ENCODE data around the gene MYCN. TPM values are rescaled to one million over a fixed set of nuclear protein-coding genes. Genes with fewer than 3 reads are reported as not detected.

MYCN gene
- polyA plus RNA-seq, 1 donor (not counting 4 experiments of a cell fraction or from before 2014, with no cell fraction given), result not detected

DNA sequence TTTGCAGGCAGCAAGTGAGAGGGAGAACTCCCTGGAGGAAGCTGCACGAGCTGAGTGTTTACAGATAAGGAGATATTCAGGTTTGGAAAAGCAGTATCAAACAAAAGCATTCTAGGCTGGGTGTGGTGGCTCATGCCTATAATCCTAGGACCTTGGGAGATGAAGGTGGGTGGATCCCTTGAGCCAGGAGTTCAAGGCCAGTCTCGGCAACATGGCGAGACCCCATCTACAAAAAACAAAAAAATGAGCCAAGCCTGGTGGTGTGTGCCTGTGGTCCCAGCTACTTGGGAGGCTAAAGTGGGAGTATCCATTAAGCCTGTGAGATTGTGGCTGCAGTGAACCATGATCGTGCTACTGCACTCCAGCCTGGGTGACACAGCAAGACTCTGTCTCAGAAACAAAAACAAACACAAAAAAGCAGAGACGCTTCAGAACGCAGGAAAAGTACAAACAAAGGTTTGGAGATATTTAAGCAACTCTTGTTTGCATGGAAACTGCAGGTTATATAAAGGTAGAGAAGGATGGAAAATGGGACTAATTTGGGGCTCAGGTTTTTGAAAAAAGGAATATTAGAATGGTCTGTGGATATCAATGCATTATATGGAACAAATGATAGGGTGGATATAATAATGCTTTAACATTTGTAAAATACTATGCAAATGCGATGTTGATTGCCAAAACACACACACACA lies 31.6 kb downstream of the MYCN start:
- Histone ChIP-seq H3K9ac (ENCODE audit: control insufficient read depth, extremely low read depth, insufficient read depth, low read length) (no peak overlapping the region), H3K36me3 (ENCODE audit: control insufficient read depth in 2 of 2, extremely low read depth in 1 of 2, insufficient read depth in 2 of 2, low read length in 2 of 2) (no peaks in the 10 kb centered on the region), H4K20me1 (ENCODE audit: control insufficient read depth, extremely low read depth, insufficient read depth, low read length) (no peaks in the 10 kb centered on the region), H3K27me3 (ENCODE audit: control insufficient read depth, extremely low read depth, insufficient read depth, low read length) (no peaks in the 10 kb centered on the region), H2AFZ (ENCODE audit: control insufficient read depth, low read length) (no peak overlapping the region), H3K4me3 (ENCODE audit: control insufficient read depth in 2 of 3, extremely low read depth in 1 of 3, insufficient read depth in 2 of 3, low read depth in 1 of 3, low read length in 3 of 3) (no peak overlapping the region), H3K27ac (ENCODE audit: control insufficient read depth, insufficient read depth, low read length) (no peak overlapping the region), H3K9me3 (ENCODE audit: control insufficient read depth, low read depth, low read length) (no peaks in the 10 kb centered on the region), H3K4me2 (ENCODE audit: control insufficient read depth, extremely low read depth, insufficient read depth, low read depth, low read length) (no peak overlapping the region), H3K4me1 (ENCODE audit: control insufficient read depth, extremely low read depth, insufficient read depth, low read length) (no peaks in the 10 kb centered on the region), H3K79me2 (ENCODE audit: control insufficient read depth, insufficient read depth, low read length) (no peaks in the 10 kb centered on the region), H3K9me1 (ENCODE audit: control insufficient read depth, extremely low read depth, insufficient read depth, low read length) (no peaks in the 10 kb centered on the region)
- DNase-seq (ENCODE audit: low read depth, low spot score) (no peak), FAIRE-seq (no peak)
- dilution Hi-C loops (cut with MboI; ENCODE audit: extremely low pct_ligation_motif_present, low sequenced_read_pairs), result no loop called here
- TF ChIP-seq EZH2 (IDR thresholded peaks at IDR 0.05; ENCODE audit: low read length), result no peak
- TF ChIP-seq, protein P1, sequence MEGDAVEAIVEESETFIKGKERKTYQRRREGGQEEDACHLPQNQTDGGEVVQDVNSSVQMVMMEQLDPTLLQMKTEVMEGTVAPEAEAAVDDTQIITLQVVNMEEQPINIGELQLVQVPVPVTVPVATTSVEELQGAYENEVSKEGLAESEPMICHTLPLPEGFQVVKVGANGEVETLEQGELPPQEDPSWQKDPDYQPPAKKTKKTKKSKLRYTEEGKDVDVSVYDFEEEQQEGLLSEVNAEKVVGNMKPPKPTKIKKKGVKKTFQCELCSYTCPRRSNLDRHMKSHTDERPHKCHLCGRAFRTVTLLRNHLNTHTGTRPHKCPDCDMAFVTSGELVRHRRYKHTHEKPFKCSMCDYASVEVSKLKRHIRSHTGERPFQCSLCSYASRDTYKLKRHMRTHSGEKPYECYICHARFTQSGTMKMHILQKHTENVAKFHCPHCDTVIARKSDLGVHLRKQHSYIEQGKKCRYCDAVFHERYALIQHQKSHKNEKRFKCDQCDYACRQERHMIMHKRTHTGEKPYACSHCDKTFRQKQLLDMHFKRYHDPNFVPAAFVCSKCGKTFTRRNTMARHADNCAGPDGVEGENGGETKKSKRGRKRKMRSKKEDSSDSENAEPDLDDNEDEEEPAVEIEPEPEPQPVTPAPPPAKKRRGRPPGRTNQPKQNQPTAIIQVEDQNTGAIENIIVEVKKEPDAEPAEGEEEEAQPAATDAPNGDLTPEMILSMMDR (optimal IDR thresholded peaks at IDR 0.05 in 1 of 3, IDR thresholded peaks at IDR 0.05 in 1 of 3, conservative IDR thresholded peaks at IDR 0.05 in 1 of 3; ENCODE audit: extremely low read depth in 1 of 3, insufficient read depth in 2 of 3, low read length in 3 of 3), result no peak

DNA sequence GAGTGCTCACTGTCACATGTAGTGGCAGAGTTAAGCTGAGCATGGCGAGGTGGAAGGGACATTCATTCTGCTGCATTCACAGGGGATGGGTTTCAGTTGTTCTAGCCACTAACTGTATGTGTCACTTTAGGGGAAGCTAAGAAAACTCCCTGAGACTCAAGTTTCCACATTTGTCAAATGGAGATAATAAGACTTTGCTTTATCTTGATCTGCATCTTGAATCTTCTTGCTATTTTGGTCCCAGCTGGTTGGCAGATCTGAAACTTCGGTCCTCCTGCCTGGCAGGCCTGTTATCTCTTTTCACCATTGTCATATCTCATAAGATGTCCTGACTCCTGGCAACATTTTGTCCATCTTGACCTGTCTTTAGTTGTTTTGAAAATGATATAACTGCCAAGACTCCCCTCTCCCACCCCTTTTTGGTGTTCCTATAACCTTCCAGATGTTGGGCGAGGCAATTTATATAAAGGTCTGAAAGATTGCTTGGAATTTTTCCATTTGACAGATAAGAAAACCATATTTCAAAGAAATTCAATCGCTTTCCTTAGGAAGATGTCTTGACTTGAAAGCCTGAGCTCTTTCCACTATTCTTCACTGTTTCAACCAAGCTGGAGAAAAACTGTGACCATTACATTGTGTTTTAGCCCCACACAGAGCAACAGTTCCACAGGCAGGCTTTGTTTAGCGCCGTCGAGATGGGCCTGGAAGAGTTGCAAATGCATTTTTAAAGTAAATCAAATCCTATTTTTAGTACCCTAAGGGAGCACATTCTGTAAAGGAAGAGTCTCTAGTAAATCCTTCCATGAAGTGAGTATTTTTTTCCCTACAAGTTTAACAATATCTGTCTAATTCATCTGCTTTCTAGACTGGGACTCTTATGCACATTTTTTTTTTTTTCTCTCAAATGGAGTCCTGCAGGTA lies 33.4 kb downstream of the MYCN start:
- no peak overlapping the region for H3K9ac ChIP-seq (ENCODE audit: control insufficient read depth, extremely low read depth, insufficient read depth, low read length)
- no peak overlapping the region for H2AFZ ChIP-seq (ENCODE audit: control insufficient read depth, low read length)
- no peaks in the 10 kb centered on the region for H4K20me1 ChIP-seq (ENCODE audit: control insufficient read depth, extremely low read depth, insufficient read depth, low read length)
- no peaks in the 10 kb centered on the region for H3K27me3 ChIP-seq (ENCODE audit: control insufficient read depth, extremely low read depth, insufficient read depth, low read length)
- no peaks in the 10 kb centered on the region for H3K9me1 ChIP-seq (ENCODE audit: control insufficient read depth, extremely low read depth, insufficient read depth, low read length)
- H3K9me3 ChIP-seq (ENCODE audit: control insufficient read depth, low read depth, low read length), result no peaks in the 10 kb centered on the region
- DNase-seq (ENCODE audit: low read depth, low spot score) (no peak), FAIRE-seq (no peak)
- H3K79me2 ChIP-seq (ENCODE audit: control insufficient read depth, insufficient read depth, low read length), result no peaks in the 10 kb centered on the region
- H3K36me3 ChIP-seq (ENCODE audit: control insufficient read depth in 2 of 2, extremely low read depth in 1 of 2, insufficient read depth in 2 of 2, low read length in 2 of 2), result no peaks in the 10 kb centered on the region
- no peak overlapping the region for H3K4me3 ChIP-seq (ENCODE audit: control insufficient read depth in 2 of 3, extremely low read depth in 1 of 3, insufficient read depth in 2 of 3, low read depth in 1 of 3, low read length in 3 of 3)
- H3K27ac ChIP-seq (ENCODE audit: control insufficient read depth, insufficient read depth, low read length), result no peak overlapping the region
- TF ChIP-seq EZH2 (IDR thresholded peaks at IDR 0.05; ENCODE audit: low read length), result no peak
- TF ChIP-seq, protein P1 (optimal IDR thresholded peaks at IDR 0.05 in 1 of 3, IDR thresholded peaks at IDR 0.05 in 1 of 3, conservative IDR thresholded peaks at IDR 0.05 in 1 of 3; ENCODE audit: extremely low read depth in 1 of 3, insufficient read depth in 2 of 3, low read length in 3 of 3), result no peak
- no peak overlapping the region for H3K4me2 ChIP-seq (ENCODE audit: control insufficient read depth, extremely low read depth, insufficient read depth, low read depth, low read length)
- dilution Hi-C loops (cut with MboI; ENCODE audit: extremely low pct_ligation_motif_present, low sequenced_read_pairs), result no loop called here
- no peaks in the 10 kb centered on the region for H3K4me1 ChIP-seq (ENCODE audit: control insufficient read depth, extremely low read depth, insufficient read depth, low read length)

Data from keratinocyte (primary cell).